Glomerular visceral epithelial cell (primary cell): ENCODE measurements around the gene SCIN.
"Not testable (repeated sequence)": the region's sequence is repeated elsewhere in the genome, so short reads cannot be mapped to it uniquely, and the experiment has no call there.

Source experiments
- DNase-seq: peaks from one replicate; pipeline ENCODE4 v3.0.0-alpha.2; 2016; ENCODE audit errors: extremely low spot score

Gene SCIN

DNA sequence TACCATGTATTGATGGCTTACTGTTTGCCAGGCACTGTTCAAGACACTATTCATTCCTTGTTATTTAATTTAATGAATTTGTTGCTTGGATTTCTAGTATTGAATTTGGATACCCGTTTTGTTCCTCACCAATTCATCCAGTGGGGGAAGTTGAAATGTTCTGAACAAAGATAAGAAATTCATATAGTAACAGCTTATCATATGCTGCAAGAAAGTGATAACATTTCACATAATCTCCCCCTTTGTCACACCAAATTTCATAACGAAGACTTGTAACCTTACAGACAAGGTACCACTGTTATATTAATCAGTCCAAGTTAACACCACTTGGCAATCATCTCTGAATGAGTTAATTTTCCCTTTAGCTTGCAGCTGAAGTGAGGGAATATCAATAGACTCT is 42.1 kb downstream of the SCIN start:
- no peak for DNase-seq

DNA sequence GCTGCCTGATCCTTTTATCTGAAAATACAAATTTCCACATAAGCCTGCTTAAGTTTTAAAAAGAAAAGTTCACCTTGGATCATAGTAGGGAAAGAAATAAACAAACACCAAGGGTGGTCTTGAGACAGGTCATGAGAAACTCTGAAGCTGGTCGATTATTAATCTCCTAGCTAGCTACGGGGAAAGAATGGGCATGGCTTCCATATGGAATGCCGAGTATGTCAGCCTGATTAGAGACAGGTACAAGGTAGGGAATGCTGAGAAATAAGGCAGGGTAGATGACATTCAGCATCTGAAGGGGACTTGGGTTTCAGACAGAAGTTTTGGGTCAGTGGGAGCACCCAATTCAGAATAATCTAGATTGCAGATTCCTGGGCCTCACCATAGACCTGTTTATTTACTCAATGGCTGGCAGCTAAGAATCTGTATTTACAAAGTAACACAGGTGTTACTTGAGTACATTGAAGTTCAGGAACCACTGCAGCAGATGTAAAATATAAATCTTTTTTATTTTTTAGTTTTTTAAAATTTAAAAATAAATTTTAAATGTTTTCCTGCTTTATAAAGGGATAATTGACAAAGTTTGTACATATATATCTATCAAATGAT is 49.0 kb downstream of the SCIN start:
- DNase-seq, result no peak

DNA sequence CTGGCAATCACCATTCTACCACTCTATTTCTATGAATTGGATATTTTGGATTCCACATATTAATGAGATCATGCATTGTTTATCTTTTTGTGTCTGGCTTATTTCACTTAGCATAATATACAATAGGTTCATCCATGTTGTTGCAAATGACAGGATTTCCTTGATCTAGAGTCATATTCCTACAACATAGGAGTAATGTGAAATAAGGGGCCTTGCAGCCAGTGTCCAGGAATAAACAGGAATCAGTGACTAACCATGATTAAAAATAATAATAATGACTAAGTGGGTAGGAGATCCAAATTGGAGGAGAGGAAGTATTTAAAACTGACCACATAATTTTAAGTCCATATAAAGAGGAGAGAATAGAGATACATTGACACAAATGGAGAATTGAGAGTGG is 49.9 kb downstream of the SCIN start:
- DNase-seq, result no peak

- no peak for DNase-seq
These were observed 52.7 kb downstream of the SCIN start for GRCh38 chr7:12623223-12623622.

GRCh38 chr7:12623885-12624498 is 53.5 kb downstream of the SCIN start:
- DNase-seq, result peak; percentile 43

DNA sequence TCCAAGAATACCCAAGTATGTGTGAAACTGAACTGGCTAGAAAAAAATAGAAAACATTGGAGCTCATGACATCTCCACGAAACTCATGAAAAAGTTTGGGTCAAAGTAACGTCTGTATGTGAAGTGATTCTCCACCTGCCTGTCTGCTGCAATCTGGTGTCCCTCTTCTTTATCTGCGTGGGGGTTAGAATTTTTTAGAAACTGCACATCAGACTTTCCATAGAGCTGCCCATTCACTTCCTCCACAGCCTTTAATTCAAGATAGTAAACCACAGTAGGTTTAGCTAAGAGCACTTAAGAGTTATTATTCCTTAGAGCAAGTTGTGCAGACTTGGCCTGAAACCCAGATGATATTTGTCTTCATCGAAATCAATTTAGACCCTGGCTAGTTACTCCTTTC is 55.3 kb downstream of the SCIN start:
- no peak for DNase-seq

- DNase-seq, result no peak
These were observed 59.4 kb downstream of the SCIN start for GRCh38 chr7:12629816-12630512.

DNA sequence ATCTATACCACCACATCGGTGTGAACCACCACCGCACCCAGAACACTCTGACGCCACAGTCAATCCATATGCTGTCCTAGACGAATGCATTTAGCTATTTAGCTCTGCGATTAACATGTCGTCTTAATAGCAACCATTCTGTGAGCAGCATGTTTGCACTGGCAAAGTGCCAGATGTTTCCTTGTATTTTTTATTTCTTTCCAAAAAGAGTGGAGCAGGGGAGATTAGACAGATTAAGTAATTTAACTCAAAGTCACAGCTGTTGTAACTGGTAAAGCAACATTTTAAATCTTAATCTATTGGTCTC is 59.9 kb downstream of the SCIN start:
- DNase-seq, result no peak

GRCh38 chr7:12633582-12633981 is 63.1 kb downstream of the SCIN start:
- no peak for DNase-seq

- no peak for DNase-seq
These were observed 65.3 kb downstream of the SCIN start for GRCh38 chr7:12635830-12636229.

DNA sequence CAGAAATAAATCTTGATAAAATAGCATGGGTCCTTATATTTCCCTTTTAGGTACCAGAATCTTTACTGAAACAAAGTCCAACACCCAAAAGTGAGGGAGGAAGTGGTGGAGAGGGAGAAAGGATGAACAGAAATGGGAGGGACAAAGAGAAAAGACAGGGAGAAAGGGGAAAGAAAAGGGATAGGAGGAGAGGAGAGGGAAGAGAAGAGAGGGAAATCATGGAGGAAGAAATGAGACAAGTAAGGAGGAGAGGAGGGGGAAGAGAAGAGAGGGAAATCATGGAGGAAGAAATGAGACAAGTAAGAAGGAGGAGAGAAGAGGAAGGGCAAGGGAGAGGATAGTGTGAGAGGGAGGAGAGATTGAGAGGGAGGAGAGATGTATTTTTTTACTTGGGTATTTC is 66.8 kb downstream of the SCIN start:
- no peak for DNase-seq

DNA sequence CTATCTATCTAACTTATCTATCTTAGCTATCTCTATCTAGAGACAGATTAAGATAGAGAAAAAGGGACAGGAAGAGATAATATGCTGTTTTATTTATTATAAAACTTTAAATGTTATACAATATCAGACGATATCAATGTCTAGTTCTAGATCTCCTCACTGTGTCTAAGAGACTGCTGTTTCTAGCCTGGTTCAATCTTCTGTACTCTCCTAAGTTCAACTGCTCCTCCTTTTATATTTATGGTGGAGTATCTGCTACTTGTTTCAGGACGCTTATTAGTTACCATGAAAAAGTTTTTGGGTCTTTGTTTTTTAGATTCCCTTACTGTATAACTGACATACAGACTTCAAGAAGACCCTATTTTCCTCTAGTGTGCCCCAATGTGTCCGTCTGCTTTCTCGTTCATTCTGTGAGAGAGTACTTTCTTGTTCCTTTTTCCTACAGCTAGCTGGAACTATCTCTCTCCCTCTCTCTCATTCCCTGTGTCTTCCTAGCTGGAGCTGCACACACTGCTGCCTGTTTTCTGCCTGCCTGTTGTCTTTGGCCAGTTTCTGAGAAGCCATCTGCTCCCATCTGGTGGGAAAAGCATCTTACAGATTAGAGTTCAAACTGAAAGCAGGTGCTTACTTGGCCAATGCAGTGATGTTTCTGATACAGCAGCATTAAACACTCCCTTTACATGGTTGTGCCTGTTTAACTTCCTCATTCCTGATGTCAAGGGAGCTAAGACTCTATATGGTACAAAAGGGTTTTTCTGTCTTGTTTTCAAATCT is 67.5 kb downstream of the SCIN start:
- no peak for DNase-seq

GRCh38 chr7:12638851-12639456 is 68.4 kb downstream of the SCIN start:
- DNase-seq, result peak; percentile 44

GRCh38 chr7:12640299-12641096 is 70.0 kb downstream of the SCIN start:
- DNase-seq, result no peak

DNA sequence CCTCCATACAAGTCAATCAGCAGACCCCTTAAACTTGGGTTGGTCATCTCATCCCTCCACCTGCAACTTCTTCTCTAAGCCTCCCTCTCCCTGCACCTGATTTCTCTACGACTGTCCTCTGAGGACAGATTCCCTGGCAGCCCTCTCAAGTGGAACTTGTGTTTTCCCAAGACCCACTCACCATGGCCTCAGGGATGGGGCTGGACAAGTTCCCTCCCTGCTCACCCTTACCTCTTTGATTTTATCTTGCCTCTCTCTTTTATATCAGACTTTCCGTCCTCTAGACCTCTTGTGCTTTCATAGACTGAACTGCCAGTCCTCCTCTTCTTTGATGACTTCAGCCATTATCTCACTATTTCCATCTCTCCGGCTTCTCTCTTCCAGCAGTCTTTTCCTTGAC is 70.7 kb downstream of the SCIN start:
- DNase-seq, result no peak

GRCh38 chr7:12642508-12642907 is 72.0 kb downstream of the SCIN start:
- no peak for DNase-seq

DNA sequence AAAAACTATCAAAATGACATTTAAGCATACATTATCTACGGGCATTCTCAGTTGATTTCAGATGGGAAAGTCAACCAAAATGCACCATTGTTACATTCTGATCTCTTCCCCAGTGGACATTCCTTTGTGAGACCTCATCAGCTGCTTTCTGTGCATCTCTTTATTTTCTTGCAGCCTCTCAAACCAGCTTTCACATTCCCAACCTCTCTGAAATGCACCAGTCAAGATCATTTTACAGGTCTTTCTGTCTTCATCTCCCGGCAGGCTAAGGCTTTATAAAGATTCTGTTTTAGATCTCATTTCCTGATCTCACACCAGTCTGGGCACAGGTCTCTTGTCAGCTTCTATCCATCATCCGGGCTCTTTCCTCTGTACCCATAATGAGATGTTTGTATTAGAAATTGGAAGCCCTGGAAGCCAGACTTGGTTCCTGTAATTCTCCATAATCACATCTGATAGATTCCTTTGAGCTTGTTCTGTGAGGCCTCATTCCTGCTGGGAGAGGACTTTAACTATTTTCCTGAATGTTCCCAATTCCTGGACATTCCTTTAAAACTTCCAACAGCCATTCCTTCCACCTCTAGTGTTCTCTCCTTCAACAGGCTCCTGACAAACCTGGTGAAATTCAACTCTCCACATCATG is 72.6 kb downstream of the SCIN start:
- DNase-seq, result no peak

GRCh38 chr7:12643644-12644043 is 73.1 kb downstream of the SCIN start:
- DNase-seq, result no peak

GRCh38 chr7:12645212-12645611 is 74.7 kb downstream of the SCIN start:
- not testable (repeated sequence) for DNase-seq

DNA sequence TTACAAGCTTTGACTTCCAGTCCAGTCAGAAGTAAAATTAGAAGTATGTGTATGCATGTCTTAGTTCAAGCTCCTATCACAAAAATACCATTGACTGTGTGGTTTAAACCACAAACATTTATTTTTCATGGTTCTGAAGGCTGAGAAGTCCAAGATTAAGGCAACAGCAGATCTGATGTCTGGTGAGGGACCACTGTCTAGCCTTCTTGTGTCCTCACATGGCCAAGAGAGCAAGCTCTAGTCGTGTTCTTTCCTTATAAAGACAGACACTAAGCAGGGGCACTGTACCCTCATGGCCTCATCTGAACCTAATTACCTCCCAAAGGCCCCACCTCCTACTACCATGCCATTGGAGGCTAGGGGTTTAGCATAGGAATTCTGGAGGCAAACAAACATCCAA is 75.6 kb downstream of the SCIN start:
- DNase-seq, result no peak
